ENCODE data around the gene ZNF408.

ZNF408 gene

DNA sequence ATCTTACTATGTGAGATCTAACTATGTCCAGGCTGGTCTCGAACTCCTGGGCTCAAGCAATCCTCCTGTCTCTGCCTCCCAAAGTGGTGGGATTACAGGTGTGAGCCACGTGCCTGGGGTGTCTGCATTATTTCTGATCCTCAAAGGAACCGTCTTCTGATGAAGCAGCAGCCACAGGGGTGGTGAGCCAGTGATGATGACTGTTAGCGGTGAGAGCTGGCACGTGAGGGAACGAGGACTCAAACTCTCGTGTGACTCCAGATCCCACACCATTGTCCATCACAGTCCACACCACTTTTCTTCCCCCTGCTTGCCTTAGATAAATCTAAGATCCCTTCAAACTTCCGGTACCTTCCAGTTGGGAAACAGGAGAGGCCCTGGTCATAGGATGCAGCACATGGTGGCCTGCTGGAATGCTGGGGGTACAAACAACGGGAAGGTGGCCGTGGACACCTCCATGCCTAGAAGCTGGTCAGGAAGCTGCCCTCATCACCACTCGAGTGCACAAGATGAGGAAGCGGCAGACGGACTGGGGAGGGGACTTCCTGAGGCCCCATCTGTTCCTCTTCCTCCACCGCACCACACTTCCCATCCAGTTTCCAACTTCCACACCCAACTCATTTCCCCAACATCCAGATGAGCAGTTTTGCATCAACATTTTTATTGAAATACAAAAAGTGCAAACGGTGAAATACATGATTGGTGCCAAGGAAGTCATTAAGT, 24.2 kb upstream of the ZNF408 start:
- DNase-seq (ENCODE audit: low spot score) = no peak

DNA sequence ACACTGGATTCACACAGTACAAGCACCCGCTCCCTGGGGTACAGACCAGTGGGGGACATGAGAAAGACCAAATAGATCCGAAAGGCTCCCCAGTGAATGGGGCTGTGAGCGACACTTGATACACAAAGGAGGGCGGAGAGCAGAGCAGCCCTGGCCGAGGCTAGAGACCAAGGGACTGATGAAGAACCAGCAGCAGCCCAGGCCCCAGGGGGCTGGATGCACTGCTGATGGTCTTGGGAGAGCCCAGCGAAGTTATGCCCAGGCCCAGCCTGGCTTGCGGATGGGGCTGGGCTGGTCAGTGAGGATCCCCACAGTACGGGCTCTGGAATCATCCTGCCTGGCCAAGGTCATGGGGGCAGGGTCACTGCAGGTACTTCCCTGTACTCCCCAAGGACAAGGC, 23.7 kb upstream of the ZNF408 start:
- no peak for DNase-seq (ENCODE audit: low spot score)

GRCh38 chr11:46677991-46678740, 22.7 kb upstream of the ZNF408 start:
- no peak for DNase-seq (ENCODE audit: low spot score)

GRCh38 chr11:46678741-46679130, 22.1 kb upstream of the ZNF408 start:
- no peak for DNase-seq (ENCODE audit: low spot score)

DNA sequence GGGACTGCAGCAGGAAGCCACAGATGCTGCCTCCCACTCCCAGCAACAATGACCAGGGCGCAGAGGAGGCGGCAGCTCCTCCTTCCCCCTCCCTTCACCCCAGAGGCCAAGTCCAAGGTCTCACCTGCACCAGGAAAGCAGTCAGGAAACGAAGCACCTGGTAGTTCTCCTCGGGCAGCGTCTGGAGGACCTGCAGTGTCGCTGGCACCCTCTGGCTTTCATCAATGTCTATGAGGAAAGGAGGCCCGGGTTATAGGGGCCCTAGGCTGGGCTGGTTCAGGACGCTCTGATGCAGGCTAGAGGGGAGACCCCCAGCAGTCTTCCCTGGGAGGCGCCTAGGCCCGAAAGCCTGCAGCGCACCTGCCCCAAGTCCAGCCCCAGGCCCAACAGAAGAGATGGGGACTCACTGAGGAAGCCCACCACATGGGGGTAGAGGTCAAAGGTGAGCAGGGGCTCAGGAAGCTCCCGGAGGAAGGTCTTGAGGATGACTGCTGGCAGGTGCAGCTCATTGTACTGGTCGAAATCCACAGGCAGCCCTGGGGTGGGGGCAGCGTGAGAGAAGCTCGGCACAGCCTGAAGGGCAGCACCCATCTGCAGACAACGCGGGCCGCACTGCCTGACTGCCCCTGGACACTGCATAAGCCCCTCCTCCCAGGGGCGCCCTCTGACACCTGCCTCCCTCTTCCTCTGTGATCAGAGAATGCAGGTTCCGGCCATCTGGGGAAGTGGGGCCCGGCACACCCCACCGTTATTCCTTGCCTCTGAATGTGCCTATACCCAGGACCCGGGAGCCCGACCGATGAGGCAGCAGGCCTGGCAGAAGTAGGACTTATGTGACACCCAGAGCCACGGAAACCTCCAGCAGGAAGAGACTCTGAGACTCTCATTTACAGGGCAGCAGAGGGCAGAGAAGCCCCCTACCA, 21.3 kb upstream of the ZNF408 start:
- no peak for DNase-seq (ENCODE audit: low spot score)

- no peak for DNase-seq (ENCODE audit: low spot score)
These were observed 20.6 kb upstream of the ZNF408 start for GRCh38 chr11:46680164-46680760.

DNA sequence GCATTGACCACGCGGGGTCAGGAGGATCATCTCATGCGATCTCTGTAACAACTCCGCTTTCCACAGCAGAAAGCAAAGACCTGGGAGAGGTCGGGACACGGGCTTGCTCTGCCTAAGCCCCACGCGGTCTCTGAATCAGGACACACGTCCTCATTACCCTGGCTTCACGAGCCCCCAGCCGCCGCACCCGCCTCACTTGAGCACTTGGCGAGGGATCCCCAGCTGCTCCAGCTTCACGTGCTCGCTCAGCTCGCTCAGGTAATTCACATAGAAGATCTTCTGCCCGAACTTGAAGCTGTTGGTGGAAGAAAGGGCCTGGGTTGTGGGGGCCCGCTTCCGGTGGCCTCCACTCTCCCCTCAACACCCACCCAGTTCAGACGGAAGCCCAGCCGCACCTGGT, 20.0 kb upstream of the ZNF408 start:
- DNase-seq (ENCODE audit: low spot score) = no peak

GRCh38 chr11:46681814-46682213, 19.0 kb upstream of the ZNF408 start:
- DNase-seq (ENCODE audit: low spot score) = no peak

DNA sequence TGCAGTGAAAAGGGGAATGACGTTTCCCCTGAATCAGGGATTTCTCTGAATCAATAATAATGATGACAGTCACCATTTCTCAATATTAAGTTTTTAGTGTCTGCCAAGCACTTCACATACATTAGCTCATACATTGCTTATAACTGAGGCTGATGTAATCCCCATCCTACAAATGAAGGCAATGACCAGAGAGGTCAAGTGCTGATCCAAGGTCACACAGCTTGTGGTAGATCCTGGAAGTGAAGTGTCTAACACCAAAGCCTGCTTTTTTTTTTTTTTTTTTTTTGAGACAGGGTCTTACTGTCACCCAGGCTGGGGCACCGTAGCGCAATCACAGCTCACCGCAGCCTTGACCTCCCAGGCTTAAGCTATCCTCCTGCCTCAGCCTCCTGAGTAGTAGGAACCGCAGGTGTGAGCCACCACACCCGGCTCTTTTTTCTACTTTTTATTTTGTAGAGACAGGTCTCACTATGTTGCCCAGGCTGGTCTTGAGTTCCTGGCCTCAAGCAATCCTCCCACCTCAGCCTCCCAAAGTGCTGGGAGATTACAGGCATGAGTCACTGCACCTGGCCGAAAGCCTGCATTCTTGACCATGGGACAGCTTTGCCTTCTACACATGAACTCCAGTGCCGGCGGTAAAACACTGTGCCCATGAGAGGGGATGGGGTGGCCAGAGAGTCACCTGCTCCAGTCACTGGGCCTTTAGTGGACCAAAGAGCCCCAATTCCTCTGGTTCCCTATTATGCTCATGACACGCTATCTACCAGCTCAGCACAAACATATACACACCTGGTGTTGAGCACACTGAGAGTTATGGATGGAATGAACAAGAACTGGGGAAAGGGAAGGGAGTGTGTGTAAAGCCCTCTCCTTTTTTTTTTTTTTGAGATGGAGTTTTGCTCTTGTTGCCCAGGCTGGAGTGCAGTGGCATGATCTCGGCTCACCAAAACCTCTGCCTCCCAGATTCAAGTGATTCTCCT, 17.8 kb upstream of the ZNF408 start:
- DNase-seq (ENCODE audit: low spot score) = no peak

GRCh38 chr11:46684367-46684766, 16.5 kb upstream of the ZNF408 start:
- DNase-seq (ENCODE audit: low spot score) = no peak

DNA sequence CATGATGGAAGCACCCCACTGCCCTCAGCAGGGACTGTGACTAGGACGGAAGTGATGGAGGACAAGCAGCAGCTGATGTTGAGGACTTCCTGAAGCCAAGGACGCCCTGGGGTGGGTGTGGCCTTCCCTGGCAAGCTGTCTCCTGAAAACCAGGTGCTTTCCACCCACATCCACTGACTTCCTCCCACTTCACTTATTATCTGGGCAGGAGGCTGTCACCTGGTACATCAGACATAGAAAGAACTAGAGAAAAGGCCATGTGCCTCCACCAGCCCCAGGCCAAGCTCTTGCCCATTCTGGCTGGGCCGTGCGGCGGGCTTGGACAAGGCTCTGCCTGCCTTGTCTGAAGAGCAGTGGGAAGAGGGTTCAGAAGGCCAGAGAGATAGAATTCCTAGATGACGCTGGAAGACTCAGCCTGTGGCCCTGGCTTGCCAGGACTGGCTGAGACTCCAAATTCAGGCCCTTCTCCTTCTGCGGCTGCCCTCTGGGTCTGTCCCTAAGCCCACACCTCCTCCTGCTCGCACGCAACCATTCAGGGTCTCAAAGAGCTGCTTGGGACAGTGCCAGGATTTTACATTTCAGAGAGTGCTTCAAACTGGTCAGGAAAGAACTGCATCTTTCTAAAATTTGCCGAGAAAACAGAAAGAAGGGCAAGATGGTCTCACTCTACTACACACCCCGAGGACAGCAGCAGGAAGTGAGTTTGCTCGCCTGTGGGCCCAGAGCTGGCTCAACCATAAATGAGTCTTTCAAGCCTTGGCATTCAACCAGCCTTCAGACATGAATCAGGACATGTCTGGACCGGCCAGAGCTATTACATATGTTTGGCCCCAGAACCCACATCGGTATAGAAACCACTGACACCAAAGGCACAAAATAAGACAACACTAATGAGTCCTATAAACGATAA, 13.7 kb upstream of the ZNF408 start:
- DNase-seq (ENCODE audit: low spot score) = no peak

- DNase-seq (ENCODE audit: low spot score) = no peak
These were observed 10.1 kb upstream of the ZNF408 start for GRCh38 chr11:46690702-46691101.

- no peak for DNase-seq (ENCODE audit: low spot score)
These were observed 8.4 kb upstream of the ZNF408 start for GRCh38 chr11:46692450-46692849.

GRCh38 chr11:46693597-46694012, 7.2 kb upstream of the ZNF408 start:
- no peak for DNase-seq (ENCODE audit: low spot score)

DNA sequence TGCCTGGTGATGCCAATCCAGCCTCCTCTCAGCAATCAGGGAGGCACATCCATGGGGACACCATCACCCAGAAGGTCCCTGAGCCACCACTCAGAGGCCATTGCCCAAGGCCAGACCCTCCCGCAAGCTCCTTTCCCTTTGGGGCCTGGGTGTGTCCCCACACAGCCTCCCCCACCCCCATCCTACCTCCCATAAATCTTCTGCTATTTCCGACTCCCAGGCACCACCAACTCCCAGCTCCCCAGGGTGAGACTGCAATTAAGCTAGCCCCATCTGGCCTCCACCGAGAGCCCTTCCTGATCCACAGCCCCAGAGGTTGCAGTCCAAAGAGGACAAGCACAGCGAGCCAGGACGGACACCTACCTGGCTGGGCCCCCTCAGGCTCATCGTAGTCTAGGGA, 6.8 kb upstream of the ZNF408 start:
- no peak for DNase-seq (ENCODE audit: low spot score)

DNA sequence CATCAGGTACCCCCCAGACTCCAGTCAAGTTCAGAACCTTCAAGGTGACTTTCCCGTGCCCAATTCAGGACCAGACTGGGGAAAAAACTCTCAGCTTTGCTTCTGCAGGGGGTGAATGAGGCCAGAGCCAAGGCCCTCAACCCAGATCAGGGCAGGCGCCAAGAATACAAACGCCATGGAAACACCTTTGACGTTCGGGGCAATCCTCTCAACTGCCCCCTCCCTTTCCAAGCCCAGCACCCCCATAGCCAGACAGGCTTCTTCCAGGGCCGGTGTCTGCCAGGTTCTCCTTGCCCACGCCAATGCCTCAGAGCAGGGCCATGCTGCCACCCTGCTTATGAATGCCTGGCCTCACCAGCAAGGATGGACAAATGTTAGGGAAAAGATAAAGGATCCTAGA, 6.2 kb upstream of the ZNF408 start:
- no peak for DNase-seq (ENCODE audit: low spot score)

- no peak for DNase-seq (ENCODE audit: low spot score)
These were observed 5.3 kb upstream of the ZNF408 start for GRCh38 chr11:46695345-46696211.

DNA sequence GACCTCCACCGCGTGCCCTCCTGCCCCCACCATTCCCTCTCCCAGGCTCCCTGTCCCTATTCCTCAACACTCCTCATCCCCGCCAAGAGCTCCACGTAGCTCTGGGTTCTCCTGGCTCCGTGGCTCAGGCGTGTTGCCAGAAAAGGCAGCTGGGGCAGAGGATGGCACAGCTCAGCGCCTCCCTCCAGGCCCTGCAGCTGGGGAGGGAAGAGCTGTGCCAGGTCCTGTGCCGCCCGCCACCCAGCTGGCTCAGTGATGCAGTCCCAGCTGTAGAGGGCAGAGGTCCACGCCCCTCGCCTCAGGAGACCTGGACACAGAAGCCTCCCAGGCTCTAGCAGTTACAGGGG, 4.6 kb upstream of the ZNF408 start:
- DNase-seq (ENCODE audit: low spot score) = no peak

DNA sequence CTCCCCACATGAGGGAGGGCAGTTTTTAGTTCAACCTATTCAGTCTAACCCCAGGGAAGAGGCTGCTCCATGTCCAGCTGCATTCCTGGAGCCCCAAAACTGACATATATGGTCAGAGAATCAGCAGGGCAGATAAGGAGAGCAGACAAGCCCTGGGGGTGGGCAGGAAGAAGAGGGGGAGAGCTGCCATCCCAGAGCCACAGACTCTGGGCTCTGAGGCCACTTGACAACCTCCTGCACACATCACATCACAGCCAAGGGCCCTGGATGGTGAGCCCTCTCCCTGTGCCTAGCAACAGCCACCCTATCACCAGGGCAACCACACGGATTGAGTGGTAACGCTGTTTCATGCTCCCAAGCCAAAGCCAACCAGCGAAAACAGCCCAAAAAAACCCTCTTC, 3.5 kb upstream of the ZNF408 start:
- no peak for DNase-seq (ENCODE audit: low spot score)

All from hematopoietic multipotent progenitor cell treated with erythropoietin and hydrocortisone succinate and interleukin-3 and kit ligand, for 15 days (in vitro differentiated cells).